Gastrocnemius medialis (tissue), 4 donors: ENCODE measurements around the gene HIVEP1.

Source experiments
- CTCF ChIP-seq, 5 experiments: fragments of 450-650 bp in 3 of 5; fragments of 200-600 bp in 2 of 5; sonication (generic) in 2 of 5; IDR thresholded peaks in 4 of 5; conservative IDR thresholded peaks in 1 of 5; 1 replicate in 4 of 5; 2 replicates in 1 of 5; pipeline ENCODE4 v1.5.1; 2016 to 2019; ENCODE audit warnings: antibody characterized with exemption in 5 of 5, mild to moderate bottlenecking in 3 of 5, moderate library complexity in 3 of 5
- POLR2A ChIP-seq, 2 donors: fragments of 450-650 bp; IDR thresholded peaks; one replicate each; pipeline ENCODE4 v1.6.1; 2017; ENCODE audit warnings: antibody characterized with exemption in 2 of 2, mild to moderate bottlenecking in 2 of 2, moderate library complexity in 2 of 2

GRCh38 chr6:12105271-12105670 lies 93.2 kb downstream of the HIVEP1 start:
- TF ChIP-seq CTCF (IDR thresholded peaks at IDR 0.05 in 4 of 5, conservative IDR thresholded peaks at IDR 0.05 in 1 of 5): no peak
- no peak for TF ChIP-seq POLR2A (IDR thresholded peaks at IDR 0.05)
